ENCODE results near the gene RNF128.

GRCh38 chrX:106802063-106802387 lies 75.5 kb downstream of the RNF128 start:
- no peak for TF ChIP-seq CTCF (IDR thresholded peaks at IDR 0.05; ENCODE audit: low read length)
- TF ChIP-seq EZH2 (IDR thresholded peaks at IDR 0.05; ENCODE audit: borderline replicate concordance, low read length) = no peak
